K562 (cell line): Measurements from ENCODE around the gene CFHR5. TPM values are rescaled to one million over a fixed set of nuclear protein-coding genes. Genes with fewer than 3 reads are reported as not detected.
"Not testable (repeated sequence)": the region's sequence is repeated elsewhere in the genome, so short reads cannot be mapped to it uniquely, and the experiment has no call there.

ENCODE experiments used
- ATAC-seq: fragments of 200-7000 bp; cut with Tn5 transposase; 3 replicates; pipeline ENCODE4 v1.9.1; 2020; ENCODE audit warnings: moderate library complexity
- BruUV-seq: library from RNA; stranded (reverse); fragments of 400-500 nt; replicated peaks from 2 replicates; lab custom pipeline; 2021; lab: Mats Ljungman, UMichigan
- CTCF ChIA-PET: fragments of 300-600 bp; formaldehyde crosslinking; extraction: SDS; loops from one replicate; lab custom pipeline; 2021; ENCODE audit warnings: low intra/inter-chr PET ratio; lab: Yijun Ruan, JAX
- POLR2A ChIA-PET: fragments of 300-600, 350-650 bp; sonication (Branson Sonifier 250); formaldehyde crosslinking; extraction: SDS; loops from one replicate; lab custom pipeline; 2021; ENCODE audit warnings: antibody characterized with exemption, inconsistent platforms; lab: Yijun Ruan, JAX
- DNase-seq, 4 experiments: peaks; one replicate each; pipeline versions ENCODE4 v3.0.0 to v3.0.0-alpha.2; 2011 to 2018; ENCODE audit warnings: low spot score in 3 of 4, mixed read lengths in 3 of 4; ENCODE audit errors: extremely low read depth in 1 of 4
- FAIRE-seq: peaks from 2 replicates; lab custom pipeline; 2011; peaks lifted over from hg19 to GRCh38; lab: Jason Lieb, UNC
- H2AFZ ChIP-seq: 2 replicates; pipeline ENCODE4 v1.6.0; 2011; ENCODE audit warnings: low read depth, low read length, control low read depth, inconsistent platforms
- H3K27ac ChIP-seq: fragments of 200-600 bp; 3 replicates; pipeline ENCODE4 v1.8.0; 2011; ENCODE audit warnings: low read depth, mild to moderate bottlenecking, control low read depth, inconsistent platforms, low read length, moderate library complexity, mixed read lengths; ENCODE audit errors: extremely low read depth
- H3K27me3 ChIP-seq, 2 experiments: fragments of 300-600 bp in 1 of 2; 2 replicates in 1 of 2; 3 replicates in 1 of 2; pipeline versions ENCODE4 v1.6.0 to v1.8.0; 2011; ENCODE audit warnings: inconsistent platforms in 2 of 2, low read length in 2 of 2, mild to moderate bottlenecking in 1 of 2, mixed read lengths in 1 of 2, moderate library complexity in 1 of 2; ENCODE audit not compliant: control insufficient read depth in 2 of 2, insufficient read depth in 2 of 2
- H3K36me3 ChIP-seq: fragments of 300-600 bp; 3 replicates; pipeline ENCODE4 v1.8.0; 2011; ENCODE audit warnings: mild to moderate bottlenecking, low read length, inconsistent platforms; ENCODE audit not compliant: control insufficient read depth, insufficient read depth
- H3K4me1 ChIP-seq, 2 experiments: fragments of 200-600 bp in 1 of 2; replicated peaks in 1 of 2; 2 replicates in 1 of 2; 3 replicates in 1 of 2; pipeline versions ENCODE4 v1.5.1 to v1.8.0; 2011; ENCODE audit warnings: inconsistent platforms in 2 of 2, low read length in 2 of 2, mild to moderate bottlenecking in 1 of 2, mixed read lengths in 1 of 2, moderate library complexity in 1 of 2; ENCODE audit not compliant: control insufficient read depth in 2 of 2, insufficient read depth in 2 of 2
- H3K4me2 ChIP-seq: 2 replicates; pipeline ENCODE4 v1.6.1; 2011; ENCODE audit warnings: low read length, control low read depth, inconsistent platforms, mixed read lengths; ENCODE audit not compliant: insufficient read depth
- H3K4me3 ChIP-seq: fragments of 200-600 bp; sonication (generic), shearing (Covaris generic); 2 replicates; pipeline ENCODE4 v1.5.1; 2016; ENCODE audit warnings: control low read depth, inconsistent platforms
- H3K79me2 ChIP-seq: fragments of 200-600 bp; 3 replicates; pipeline ENCODE4 v1.8.0; 2011; ENCODE audit warnings: low read length, inconsistent platforms; ENCODE audit not compliant: control insufficient read depth, insufficient read depth
- H3K9ac ChIP-seq, 2 experiments: 2 replicates each; pipeline versions ENCODE4 v1.6.0 to v1.6.1; 2011; ENCODE audit warnings: low read depth in 2 of 2, low read length in 2 of 2, control low read depth in 1 of 2, inconsistent platforms in 1 of 2, mild to moderate bottlenecking in 1 of 2, mixed read lengths in 1 of 2; ENCODE audit not compliant: insufficient read depth in 1 of 2
- H3K9me1 ChIP-seq: one replicate; pipeline ENCODE4 v1.6.0; 2011; ENCODE audit warnings: inconsistent platforms, mild to moderate bottlenecking, low read length, moderate library complexity; ENCODE audit not compliant: control insufficient read depth, insufficient read depth
- H3K9me3 ChIP-seq: replicated peaks from 2 replicates; pipeline ENCODE4 v1.5.1; 2011; ENCODE audit warnings: low read depth, low read length, inconsistent platforms; ENCODE audit not compliant: control insufficient read depth, insufficient read depth
- H4K20me1 ChIP-seq: replicated peaks from 2 replicates; pipeline ENCODE4 v1.6.1; 2011; ENCODE audit warnings: low read length, inconsistent platforms, mixed read lengths; ENCODE audit not compliant: control insufficient read depth, insufficient read depth
- ZBTB40 ChIP-seq, 2 experiments: fragments of 450-650 bp in 1 of 2; sonication (generic) in 1 of 2; formaldehyde crosslinking in 1 of 2; IDR thresholded peaks; 2 replicates each; pipeline versions ENCODE4 v1.7.1 to v1.9.0; 2016 to 2022; ENCODE audit warnings: inconsistent platforms in 1 of 2, mild to moderate bottlenecking in 1 of 2, missing genetic modification reagents in 1 of 2
- WGBS: fragments of 100-300 bp; shearing (Covaris generic); methylation state at CpG from one replicate; pipeline ENCODE4 v1.1.6; 2016; ENCODE audit warnings: low coverage, mixed read lengths; ENCODE audit not compliant: insufficient coverage; ENCODE audit errors: missing lambda C conversion rate; 5-methylcytosine and 5-hydroxymethylcytosine counted together
- in situ Hi-C: fragments of 300-500 bp; cut with MboI; formaldehyde crosslinking; loops from 4 replicates; pipeline ENCODE4 v1.15.0; 2018; ENCODE audit warnings: inconsistent platforms, mixed read lengths
- intact Hi-C: fragments of 100-400 bp; cut with micrococcal nuclease; formaldehyde crosslinking; loops from 2 replicates; pipeline ENCODE4 v1.14.2; 2022
- polyA plus RNA-seq, 8 experiments: library from polyadenylated mRNA; depleted of rRNA in 4 of 8; stranded (reverse) in 5 of 8; unstranded in 3 of 8; fragments of >200 nt; fragmentation: Nextera tagmentation in 2 of 8; fragmentation: Illumina TruSeq in 1 of 8; extraction: Ambion mirVana in 2 of 8; extraction: Trizol in 1 of 8; gene quantifications; 2 replicates each; pipeline versions ENCODE4 v1.2.1 to v1.2.3, GENCODE V29; 2011 to 2014; ENCODE audit warnings: inconsistent platforms in 1 of 8, missing spikeins in 1 of 8
- total RNA-seq, 7 experiments: library from RNA; depleted of rRNA in 6 of 7; stranded (reverse); fragments of >200 nt in 6 of 7; fragmentation: Illumina TruSeq in 2 of 7; extraction: Trizol in 2 of 7; gene quantifications; 2 replicates each; pipeline versions ENCODE4 v1.2.1 to v1.2.3, GENCODE V29; 2011 to 2021; ENCODE audit warnings: low replicate concordance in 1 of 7

Gene CFHR5
- total and polyA plus RNA-seq, 9 of the 15 experiments (the other 6 are each of a cell fraction or from before 2014, with no cell fraction given), result not detected

DNA sequence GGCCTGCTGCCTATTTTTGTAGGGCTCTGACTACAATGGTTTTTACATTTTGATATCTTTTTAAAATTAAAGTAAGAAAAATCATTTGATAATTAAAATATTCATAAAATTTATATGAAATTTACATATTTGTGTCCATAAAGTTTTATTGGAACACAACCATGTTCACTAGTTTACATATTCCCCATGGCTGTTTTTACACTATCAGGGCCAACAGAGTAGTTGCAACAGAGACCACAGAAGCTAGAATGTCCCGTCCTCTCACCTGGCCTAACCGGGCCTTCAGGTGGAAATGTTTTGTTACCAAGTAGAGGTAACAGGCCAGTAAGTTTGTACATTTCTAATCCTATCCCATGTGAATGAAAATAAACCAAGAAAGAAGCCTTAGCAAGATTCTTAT, 44.5 kb upstream of the CFHR5 start:
- H3K27me3 ChIP-seq, H3K4me1 ChIP-seq, BruUV-seq, intact Hi-C loops, H3K9me3 ChIP-seq, H4K20me1 ChIP-seq, FAIRE-seq, CTCF ChIA-PET, H3K36me3 ChIP-seq, POLR2A ChIA-PET, in situ Hi-C loops, H3K27ac ChIP-seq, H3K79me2 ChIP-seq, H3K9me1 ChIP-seq: not testable (repeated sequence)
- DNase-seq (peak in 1 of 4 experiments; percentile 22), ATAC-seq (peak; percentile 64)
- TF ChIP-seq ZBTB40 (IDR thresholded peaks at IDR 0.05) (peak; percentile 92), ZBTB40 (CRISPR knock-in tag; IDR thresholded peaks at IDR 0.05) (peak; percentile 94)
- Histone ChIP-seq H3K9ac (peak overlapping the region in 1 of 2 experiments; percentile 63; a peak in 1 of 4 replicates), H3K4me2 (peak overlapping the region; percentile 58), H3K4me3 (peak overlapping the region; percentile 39), H2AFZ (0 out of 2 replicates have a peak overlapping the region, but pooled peaks have one; percentile 50)
- 0% methylated on average over 2 of the region's 2 CpGs for WGBS
